GF-D8 (cell line): ENCODE measurements around the gene HDAC4.

Source experiments
- DNase-seq: peaks from one replicate; lab custom pipeline; 2025; lab: John Stamatoyannopoulos, UW

Gene HDAC4

DNA sequence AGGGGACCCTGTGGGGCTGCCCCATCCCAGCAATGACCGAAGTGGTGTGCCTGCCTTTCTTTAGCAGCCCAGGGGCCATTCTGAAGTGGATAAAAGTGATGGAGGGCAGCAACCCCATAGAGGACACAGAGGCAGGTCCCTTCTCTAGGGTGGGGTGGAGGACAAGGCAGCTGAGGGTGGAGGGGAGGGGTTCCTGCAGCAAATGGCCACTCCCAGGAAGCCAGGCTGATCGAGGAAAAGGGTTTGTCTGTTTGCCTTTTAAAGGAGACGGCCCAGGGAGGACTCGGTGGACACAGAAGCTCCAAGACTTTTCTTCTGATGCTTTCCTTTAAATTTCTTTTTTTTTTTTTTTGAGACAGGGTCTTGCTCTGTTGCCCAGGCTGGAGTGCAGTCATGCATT lies 280.2 kb downstream of the HDAC4 start:
- DNase-seq = no peak

DNA sequence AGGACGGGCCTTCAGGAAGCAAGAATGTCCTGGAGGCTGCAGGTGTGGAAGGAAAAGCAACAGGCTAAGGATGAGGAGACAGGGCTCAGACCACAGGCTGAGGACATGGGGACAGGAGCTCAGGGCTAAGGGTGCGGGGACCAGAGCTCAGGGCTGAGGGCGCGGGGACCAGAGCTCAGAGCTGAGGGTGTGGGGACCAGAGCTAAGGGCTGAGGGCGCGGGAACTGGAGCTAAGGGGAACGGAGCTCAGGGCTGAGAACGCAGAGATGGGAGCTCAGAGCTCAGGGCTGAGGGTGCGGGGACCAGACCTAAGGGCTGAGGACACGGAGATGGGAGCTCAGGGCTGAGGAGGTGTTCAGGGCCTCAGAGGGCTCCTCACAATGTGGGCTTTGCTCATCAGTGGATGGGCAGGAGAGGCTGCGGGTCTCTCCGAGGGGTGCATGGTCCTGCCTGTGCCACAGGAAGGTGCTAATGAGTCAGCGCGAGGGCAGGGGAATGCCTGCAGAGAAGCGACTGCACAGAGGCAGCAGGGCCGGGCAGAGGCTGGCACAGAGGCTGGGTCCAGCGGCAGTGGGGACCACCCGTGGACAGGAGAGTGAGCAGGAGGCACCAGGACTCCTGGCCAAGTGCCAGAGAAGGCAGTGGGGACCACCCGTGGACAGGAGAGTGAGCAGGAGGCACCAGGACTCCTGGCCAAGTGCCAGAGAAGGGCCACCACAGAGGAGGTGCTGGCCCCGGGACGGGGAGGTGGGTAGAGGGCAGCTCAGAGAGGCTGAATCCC lies 281.3 kb downstream of the HDAC4 start:
- no peak for DNase-seq

GRCh38 chr2:239118675-239119211 lies 282.1 kb downstream of the HDAC4 start:
- no peak for DNase-seq

DNA sequence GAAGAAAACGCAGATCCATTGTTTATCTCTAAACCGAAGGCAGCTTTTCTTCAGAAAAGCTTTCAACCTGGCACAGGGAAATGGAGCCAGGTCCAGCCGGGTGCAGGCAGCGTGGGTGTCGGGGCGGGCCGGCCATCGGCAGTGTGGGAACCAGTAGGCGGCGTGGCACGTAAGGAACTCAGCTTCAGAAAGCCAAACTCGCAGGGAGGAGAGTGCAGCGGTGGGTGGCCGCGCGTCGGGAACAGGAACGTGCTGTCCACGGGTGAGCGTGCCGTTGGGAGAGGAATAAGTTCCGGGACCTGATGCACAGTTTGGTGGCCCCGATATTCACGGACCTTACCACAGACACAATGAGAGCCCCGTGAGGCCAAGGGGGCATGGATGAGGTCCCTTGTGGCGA lies 282.6 kb downstream of the HDAC4 start:
- DNase-seq = no peak

- no peak for DNase-seq
These were observed 283.0 kb downstream of the HDAC4 start for GRCh38 chr2:239117831-239118230.

GRCh38 chr2:239116456-239117246 lies 284.2 kb downstream of the HDAC4 start:
- no peak for DNase-seq

DNA sequence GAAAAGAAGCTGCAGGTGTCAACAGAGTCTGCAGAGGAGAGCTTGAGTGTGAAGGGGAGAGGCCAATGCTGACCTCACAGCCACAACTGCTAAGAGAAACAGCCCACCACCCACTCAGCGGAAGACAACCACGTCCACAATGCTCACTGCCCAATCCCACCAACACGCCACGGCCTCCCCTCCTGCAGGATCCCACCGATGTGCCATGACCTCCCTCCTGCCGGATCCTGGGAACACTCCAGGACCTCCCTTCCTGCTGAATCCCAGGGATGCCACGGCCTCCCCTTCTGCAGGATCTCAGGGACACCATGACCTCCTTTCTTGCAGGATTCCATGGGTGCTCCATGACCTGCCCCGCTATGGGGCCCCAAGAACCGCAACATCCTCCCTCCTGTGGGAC lies 285.2 kb downstream of the HDAC4 start:
- DNase-seq = no peak

DNA sequence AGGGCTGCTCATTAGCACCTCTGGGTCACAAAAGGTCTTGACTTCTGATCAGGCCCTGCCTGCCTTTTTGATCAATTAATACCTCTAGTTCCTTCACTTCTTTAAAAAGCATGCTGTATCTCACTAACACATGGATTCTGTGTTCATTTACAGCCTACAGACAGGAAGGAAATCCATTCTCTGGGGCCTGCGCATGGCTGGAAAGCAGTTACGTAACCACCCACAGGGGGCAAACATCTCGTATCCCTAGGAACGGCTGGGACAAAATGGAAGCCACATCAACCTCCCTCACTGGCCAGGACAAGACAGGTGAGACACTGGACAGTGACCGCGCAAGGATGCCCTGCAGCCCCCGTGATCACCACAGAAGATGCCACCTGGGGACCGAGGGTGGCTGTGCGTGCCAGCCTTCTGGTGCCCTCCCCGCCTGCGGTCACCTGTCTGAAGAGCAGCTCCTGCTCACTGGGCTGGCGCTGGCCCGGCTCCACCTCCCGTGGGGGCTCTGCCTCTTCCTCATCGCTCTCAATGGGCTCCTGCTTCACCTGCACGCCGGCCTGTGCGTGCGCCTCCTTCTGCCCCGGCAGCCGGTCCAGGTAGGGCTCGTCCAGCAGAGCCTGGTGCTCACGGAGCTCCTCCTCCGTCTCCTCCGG lies 286.1 kb downstream of the HDAC4 start:
- DNase-seq = peak; percentile 36

DNA sequence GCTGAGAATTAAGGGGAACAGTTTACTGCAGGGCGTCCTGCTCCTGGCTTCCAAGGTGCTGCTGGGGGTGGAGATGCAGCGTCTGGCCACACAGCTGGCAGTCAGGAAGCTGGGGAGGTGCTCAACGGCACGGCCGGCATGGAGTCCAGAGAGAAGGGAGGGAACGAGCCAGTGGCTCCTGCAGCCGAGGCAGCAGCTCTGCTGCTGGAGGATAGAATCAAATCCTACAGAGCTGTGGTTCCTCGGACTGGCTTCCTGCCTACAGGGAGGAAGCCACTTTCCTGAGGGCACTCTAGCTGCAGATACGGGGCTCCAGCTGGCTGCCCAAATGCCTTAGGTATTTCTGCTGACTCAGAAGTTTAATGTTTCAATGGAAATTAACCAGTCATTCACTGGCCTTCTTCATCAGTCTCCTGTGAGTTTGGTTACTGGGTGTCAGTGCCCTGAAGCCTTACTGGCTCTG lies 286.7 kb downstream of the HDAC4 start:
- DNase-seq = peak; percentile 44

DNA sequence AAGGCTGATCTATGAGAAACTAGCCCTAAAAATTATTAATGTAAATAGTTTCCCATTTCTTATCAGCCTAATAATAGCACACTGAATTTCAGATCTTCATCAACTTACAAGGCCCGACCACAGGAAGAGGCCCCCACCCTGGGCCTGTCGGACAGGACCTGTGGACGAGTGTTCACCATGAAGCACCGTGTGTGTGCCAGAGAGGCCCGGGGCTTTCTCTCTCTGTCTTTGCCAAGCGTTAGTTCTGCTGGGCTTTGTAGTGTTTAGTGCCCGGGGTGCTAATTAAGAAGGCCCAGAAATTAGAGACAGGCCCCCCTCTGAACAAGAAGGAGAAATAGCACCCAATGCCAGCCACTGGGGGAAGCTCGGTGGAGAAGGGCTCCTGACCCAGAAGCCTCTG lies 287.2 kb downstream of the HDAC4 start:
- DNase-seq = no peak

DNA sequence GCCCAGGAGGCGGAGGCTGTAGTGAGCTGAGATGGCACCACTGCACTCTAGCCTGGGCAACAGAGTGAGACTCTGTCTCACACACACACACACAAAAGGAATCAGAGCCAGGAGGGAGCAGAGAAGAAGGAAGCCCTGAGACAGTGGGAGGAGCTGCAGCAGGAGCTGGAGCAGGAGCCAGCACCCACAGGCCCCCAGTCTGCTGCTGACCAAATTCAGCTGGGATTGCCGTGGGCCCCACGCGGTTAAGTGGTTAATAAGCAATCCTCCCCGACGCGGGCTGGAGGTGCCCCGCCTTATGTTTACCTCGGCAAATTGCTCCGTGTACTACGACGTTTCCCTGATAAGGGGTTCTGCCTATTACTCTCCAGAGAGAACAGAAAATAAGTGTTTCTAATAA lies 287.6 kb downstream of the HDAC4 start:
- peak; percentile 23 for DNase-seq

DNA sequence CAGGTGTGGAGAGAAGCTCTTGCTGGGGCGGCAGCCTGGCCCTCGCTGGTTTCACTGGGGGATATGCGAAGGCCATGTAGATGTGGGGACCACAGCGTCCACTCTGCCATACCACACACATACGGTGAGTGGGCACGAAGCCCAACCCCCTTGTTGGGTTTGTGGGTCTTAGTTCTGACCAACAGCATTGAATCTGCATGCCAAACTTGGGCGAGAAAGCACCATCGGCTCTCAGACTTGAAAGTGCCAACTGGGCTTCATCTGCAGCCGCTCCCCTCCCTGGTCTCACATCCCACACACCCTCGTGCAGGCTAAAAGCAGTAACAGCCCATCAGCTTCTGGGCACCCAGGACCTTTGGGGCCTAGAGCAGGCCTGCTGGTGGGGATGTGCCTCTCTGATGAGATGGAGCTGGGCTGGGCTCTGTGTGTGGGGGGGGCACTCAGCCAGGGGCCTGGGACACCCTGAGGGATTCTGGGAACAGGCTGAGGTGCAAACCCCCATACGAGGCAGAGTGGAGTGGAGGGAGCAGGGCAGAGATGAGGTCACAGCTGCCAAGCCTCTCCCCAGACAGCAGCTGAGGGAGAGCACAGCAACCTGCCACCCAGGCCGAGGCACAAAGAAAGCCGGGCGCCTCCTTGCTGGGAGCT lies 288.6 kb downstream of the HDAC4 start:
- DNase-seq = no peak

DNA sequence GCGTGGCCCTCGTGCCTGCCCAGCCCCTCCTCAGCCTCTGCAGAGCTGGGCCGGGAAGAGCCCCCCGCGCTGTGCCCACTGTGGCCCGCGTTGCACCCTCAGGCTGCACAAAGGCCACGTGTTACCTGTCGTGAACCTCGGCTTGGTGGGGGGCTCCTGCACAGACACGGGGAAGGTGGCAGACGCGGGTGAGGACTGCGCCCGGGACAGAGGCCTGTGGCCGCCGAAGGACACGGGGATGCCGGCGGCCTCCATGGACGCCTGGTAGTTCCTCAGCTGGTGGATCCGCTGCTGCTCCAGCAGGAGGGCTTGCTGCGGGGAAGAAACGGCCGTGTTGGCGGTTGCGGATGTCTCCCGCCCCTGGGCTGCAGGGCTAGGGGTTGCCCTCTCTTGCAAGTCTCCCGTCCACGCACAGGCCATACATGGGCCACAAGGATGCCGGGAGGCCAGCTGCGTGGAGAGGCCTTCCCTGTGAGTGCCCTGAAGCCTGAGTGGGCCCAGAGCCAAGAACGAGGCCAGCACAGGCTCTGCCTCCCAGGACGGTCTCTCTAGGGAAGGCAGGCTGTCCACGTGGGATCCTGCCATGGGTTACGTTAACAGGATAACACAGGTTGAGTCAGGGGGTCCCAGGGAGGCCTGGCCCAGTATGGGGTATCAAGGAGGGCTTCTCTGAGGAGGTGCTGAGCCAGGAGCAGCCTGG lies 289.3 kb downstream of the HDAC4 start:
- no peak for DNase-seq

DNA sequence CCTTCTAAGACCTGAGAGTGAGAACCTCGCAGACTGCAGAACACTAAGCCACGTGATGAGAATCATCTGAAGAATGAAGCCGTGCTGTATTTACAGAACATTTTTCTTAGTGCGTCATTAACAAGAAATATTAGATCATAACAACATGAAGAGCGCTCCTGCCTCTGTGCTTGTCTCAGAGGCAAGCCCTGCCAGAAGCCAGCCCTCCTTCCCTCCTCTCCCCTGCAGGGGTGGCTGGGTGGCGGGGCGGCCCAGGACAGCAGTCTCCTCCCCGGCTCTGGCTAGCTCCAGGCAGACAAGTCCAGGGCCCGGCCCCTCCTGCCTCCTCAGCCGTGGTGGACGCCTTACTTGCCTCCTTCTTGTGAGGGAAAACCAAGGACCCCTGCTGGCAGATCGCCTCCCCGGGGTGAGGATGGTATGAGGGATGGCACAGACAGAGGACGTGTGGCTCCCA lies 290.2 kb downstream of the HDAC4 start:
- DNase-seq = no peak

DNA sequence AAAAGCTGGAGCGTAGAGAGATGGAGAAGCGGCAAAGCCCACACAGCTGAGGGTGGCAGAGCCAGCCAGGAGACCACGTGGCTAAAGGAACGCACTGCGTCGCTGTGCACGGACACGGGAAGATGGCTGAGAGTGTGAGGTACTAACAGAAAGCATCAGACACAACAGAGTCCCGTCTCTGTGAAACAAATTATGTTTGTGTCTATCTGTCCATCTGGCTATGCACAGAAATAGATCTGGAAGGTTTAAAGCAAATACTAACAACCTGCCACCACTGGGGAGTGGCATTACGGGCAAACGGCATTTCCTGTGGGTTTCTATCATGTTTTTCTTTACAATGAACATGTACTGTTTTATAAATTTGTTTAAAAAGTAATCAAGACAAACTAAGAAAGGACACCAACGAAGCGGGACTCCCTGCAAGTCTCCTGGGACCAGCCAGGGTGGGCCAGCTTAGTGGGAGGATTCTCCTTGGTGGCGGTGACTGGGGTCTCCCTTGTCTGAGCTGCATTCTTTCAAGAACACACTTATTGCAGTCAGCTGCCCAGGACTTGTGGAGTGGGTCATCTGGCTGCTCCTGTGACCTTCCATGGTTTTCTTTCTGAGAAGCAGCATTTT lies 290.8 kb downstream of the HDAC4 start:
- DNase-seq = no peak

- DNase-seq = no peak
These were observed 291.5 kb downstream of the HDAC4 start for GRCh38 chr2:239109041-239109927.

- DNase-seq = no peak
These were observed 292.4 kb downstream of the HDAC4 start for GRCh38 chr2:239108459-239108858.

GRCh38 chr2:239107936-239108335 lies 292.9 kb downstream of the HDAC4 start:
- no peak for DNase-seq

DNA sequence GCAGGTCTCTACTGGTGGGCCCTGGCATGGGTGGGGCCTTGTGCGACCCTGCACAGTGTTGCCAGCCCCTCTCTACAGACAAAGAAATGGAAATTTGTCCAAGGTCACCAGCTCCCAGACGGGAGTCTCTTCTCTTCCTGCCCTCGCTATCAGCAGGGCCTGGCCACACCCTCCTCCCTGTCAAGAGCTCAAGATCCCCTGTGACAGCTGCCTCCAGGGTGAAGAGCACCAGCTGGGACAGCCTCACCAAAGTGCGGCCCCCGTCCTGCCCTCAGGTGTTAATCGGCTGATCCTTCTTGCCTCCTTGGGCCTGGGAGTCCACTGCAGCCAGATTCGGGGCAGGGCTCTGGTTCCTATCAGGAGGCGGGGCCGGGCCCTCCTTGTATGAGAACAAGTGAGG lies 293.9 kb downstream of the HDAC4 start:
- DNase-seq = no peak
